ENCODE data around the gene MAGI2. TPM values are rescaled to one million over a fixed set of nuclear protein-coding genes. Genes with fewer than 3 reads are reported as not detected.
A peak's percentile ranks its signal among the peaks of the same experiment; 100 is the strongest.

Gene MAGI2
- total RNA-seq, 2 donors from 2014 or later: 18.3 to 31.8 TPM

GRCh38 chr7:79286181-79286580, 167.3 kb downstream of the MAGI2 start:
- Histone ChIP-seq H3K36me3 (no peaks in the 10 kb centered on the region), H3K4me3 (no peak overlapping the region), H3K27ac (no peak overlapping the region), H3K27me3 (replicated peaks; ENCODE audit: insufficient read depth) (no peaks in the 10 kb centered on the region), H3K4me1 (ENCODE audit: control insufficient read depth in 1 of 2, low read depth in 2 of 2) (peaks cover 8 to 19% of the 10 kb centered on the region in 2 donors), H3K9me3 (no peaks in the 10 kb centered on the region)
- ATAC-seq (ENCODE audit: insufficient number of reproducible peaks, low FRiP score, low read depth): no peak
- no peak for TF ChIP-seq CTCF (IDR thresholded peaks at IDR 0.05)
- DNase-seq (ENCODE audit: low spot score): no peak

GRCh38 chr7:79285756-79286155, 167.7 kb downstream of the MAGI2 start:
- H3K4me1 ChIP-seq (ENCODE audit: control insufficient read depth in 1 of 2, low read depth in 2 of 2): peaks cover 11 to 22% of the 10 kb centered on the region in 2 donors
- H3K9me3 ChIP-seq: no peaks in the 10 kb centered on the region
- DNase-seq (ENCODE audit: low spot score): no peak
- H3K27me3 ChIP-seq (replicated peaks; ENCODE audit: insufficient read depth): no peaks in the 10 kb centered on the region
- no peak overlapping the region for H3K4me3 ChIP-seq
- no peak overlapping the region for H3K27ac ChIP-seq
- ATAC-seq (ENCODE audit: insufficient number of reproducible peaks, low FRiP score, low read depth): no peak
- TF ChIP-seq CTCF (IDR thresholded peaks at IDR 0.05): no peak
- H3K36me3 ChIP-seq: no peaks in the 10 kb centered on the region

- Histone ChIP-seq H3K27me3 (replicated peaks; ENCODE audit: insufficient read depth) (no peaks in the 10 kb centered on the region), H3K27ac (no peak overlapping the region), H3K4me1 (ENCODE audit: control insufficient read depth in 1 of 2, low read depth in 2 of 2) (peaks cover 11 to 22% of the 10 kb centered on the region in 2 donors), H3K9me3 (no peaks in the 10 kb centered on the region), H3K4me3 (no peak overlapping the region), H3K36me3 (no peaks in the 10 kb centered on the region)
- DNase-seq (ENCODE audit: low spot score) (no peak), ATAC-seq (ENCODE audit: insufficient number of reproducible peaks, low FRiP score, low read depth) (no peak)
- no peak for TF ChIP-seq CTCF (IDR thresholded peaks at IDR 0.05)
These were observed 169.3 kb downstream of the MAGI2 start for GRCh38 chr7:79284211-79284610.

GRCh38 chr7:79282882-79283602, 170.4 kb downstream of the MAGI2 start:
- ATAC-seq (ENCODE audit: insufficient number of reproducible peaks, low FRiP score, low read depth) (no peak), DNase-seq (ENCODE audit: low spot score) (no peak)
- Histone ChIP-seq H3K36me3 (no peaks in the 10 kb centered on the region), H3K27me3 (replicated peaks; ENCODE audit: insufficient read depth) (no peaks in the 10 kb centered on the region), H3K27ac (no peak overlapping the region), H3K9me3 (no peaks in the 10 kb centered on the region), H3K4me1 (ENCODE audit: control insufficient read depth in 1 of 2, low read depth in 2 of 2) (peaks cover 11 to 22% of the 10 kb centered on the region in 2 donors), H3K4me3 (no peak overlapping the region)
- TF ChIP-seq CTCF (IDR thresholded peaks at IDR 0.05): no peak

GRCh38 chr7:79282070-79282694, 171.3 kb downstream of the MAGI2 start:
- H3K36me3 ChIP-seq: no peaks in the 10 kb centered on the region
- peak overlapping the region; percentile 40 for H3K4me3 ChIP-seq
- DNase-seq (ENCODE audit: low spot score) (no peak), ATAC-seq (ENCODE audit: insufficient number of reproducible peaks, low FRiP score, low read depth) (peak; percentile 52)
- H3K9me3 ChIP-seq: no peaks in the 10 kb centered on the region
- TF ChIP-seq CTCF (IDR thresholded peaks at IDR 0.05): no peak
- H3K4me1 ChIP-seq (ENCODE audit: control insufficient read depth in 1 of 2, low read depth in 2 of 2): peaks cover 11 to 22% of the 10 kb centered on the region in 2 donors
- H3K27me3 ChIP-seq (replicated peaks; ENCODE audit: insufficient read depth): no peaks in the 10 kb centered on the region
- H3K27ac ChIP-seq: no peak overlapping the region
